ENCODE results near the gene MYO9B.

DNA sequence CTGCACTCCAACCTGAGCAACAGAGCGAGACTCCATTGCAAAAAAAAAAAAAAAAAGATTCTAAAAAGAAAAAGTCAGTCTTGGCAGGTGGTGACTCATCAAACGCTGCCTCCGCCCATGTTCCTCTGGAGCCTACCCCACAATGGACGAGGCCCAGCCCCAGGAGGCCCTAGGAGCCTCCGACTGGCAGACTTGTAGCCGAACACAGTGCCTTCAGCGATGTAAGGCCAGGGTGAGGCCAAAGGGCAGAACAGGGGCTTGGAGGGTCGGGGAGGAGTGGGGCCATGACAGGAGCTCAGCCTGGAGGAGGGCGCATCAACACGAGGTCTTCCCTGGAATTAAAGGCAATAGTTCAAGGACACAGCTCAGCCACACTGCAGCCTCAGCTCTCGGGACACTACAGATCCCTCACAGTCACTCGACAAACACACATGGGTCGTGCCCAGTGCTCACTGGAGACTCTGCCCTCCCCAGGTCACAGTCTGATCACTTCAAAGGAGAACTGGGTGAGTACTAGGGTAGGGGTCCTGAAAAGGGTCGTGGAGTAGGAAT, 144.7 kb downstream of the MYO9B start:
- TF ChIP-seq, protein P1, sequence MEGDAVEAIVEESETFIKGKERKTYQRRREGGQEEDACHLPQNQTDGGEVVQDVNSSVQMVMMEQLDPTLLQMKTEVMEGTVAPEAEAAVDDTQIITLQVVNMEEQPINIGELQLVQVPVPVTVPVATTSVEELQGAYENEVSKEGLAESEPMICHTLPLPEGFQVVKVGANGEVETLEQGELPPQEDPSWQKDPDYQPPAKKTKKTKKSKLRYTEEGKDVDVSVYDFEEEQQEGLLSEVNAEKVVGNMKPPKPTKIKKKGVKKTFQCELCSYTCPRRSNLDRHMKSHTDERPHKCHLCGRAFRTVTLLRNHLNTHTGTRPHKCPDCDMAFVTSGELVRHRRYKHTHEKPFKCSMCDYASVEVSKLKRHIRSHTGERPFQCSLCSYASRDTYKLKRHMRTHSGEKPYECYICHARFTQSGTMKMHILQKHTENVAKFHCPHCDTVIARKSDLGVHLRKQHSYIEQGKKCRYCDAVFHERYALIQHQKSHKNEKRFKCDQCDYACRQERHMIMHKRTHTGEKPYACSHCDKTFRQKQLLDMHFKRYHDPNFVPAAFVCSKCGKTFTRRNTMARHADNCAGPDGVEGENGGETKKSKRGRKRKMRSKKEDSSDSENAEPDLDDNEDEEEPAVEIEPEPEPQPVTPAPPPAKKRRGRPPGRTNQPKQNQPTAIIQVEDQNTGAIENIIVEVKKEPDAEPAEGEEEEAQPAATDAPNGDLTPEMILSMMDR (conservative IDR thresholded peaks at IDR 0.05 in 1 of 2, IDR thresholded peaks at IDR 0.05 in 1 of 2; ENCODE audit: low read depth in 1 of 2, low read length in 2 of 2): no peak
- no peak for TF ChIP-seq EZH2 (IDR thresholded peaks at IDR 0.05; ENCODE audit: low read length, missing control alignments)
